Activated CD4-positive, alpha-beta T cell treated with anti-CD3 and anti-CD28 coated beads, Interleukin-10, Interleukin-2, amounts not matched to agents 100 ng/mL and 50 ng/mL, durations not matched to agents 16 hours and 8 hours (primary cell): Measurements from ENCODE around the gene DPYSL5.
"Not testable (repeated sequence)": the region's sequence is repeated elsewhere in the genome, so short reads cannot be mapped to it uniquely, and the experiment has no call there.

Experiments
- DNase-seq: peaks from one replicate; pipeline ENCODE4 v3.0.0-alpha.2; 2020

Gene DPYSL5

GRCh38 chr2:26903676-26904075, 55.7 kb downstream of the DPYSL5 start:
- DNase-seq: no peak

DNA sequence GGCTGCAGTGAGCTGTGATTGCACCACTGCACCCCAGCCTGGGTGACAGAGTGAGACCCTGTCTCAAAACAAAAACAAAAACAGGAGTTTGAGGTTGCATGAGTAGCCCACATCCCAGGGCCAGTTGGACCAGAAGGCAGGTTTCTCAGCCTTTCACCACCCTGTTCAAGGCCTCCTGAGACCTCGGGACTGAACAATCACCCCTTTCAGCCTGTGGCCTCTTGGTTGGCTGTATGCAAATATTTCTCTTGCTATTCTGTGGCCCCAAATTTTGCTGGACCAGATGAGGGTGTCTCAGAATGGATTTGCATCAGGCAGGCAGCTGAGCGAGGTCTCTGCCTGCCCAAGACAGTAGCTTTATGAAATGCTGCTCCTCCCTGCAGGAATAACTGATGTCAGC, 56.9 kb downstream of the DPYSL5 start:
- no peak for DNase-seq

- no peak for DNase-seq
Observed at GRCh38 chr2:26905341-26906198, 57.6 kb downstream of the DPYSL5 start.

DNA sequence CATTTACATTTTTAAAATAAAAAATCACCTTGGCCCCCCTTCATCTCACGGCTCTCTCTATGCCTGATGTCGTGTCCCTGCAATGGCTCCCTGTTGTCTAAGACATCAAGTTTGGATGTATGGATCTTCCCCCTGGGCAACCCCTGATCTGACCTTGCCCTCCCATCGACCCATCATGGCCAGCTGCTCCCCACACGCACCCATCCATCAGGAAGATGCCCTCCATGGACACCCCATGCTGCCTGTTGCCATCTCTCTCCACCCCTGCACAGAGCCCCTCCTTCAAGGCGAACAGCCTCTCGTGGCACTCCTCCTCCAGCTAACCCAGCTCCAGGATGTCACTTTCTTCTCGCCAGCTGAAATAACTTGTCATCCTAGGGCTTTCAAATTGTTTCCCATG, 59.5 kb downstream of the DPYSL5 start:
- no peak for DNase-seq

- no peak for DNase-seq
Observed at GRCh38 chr2:26910176-26910575, 62.2 kb downstream of the DPYSL5 start.

DNA sequence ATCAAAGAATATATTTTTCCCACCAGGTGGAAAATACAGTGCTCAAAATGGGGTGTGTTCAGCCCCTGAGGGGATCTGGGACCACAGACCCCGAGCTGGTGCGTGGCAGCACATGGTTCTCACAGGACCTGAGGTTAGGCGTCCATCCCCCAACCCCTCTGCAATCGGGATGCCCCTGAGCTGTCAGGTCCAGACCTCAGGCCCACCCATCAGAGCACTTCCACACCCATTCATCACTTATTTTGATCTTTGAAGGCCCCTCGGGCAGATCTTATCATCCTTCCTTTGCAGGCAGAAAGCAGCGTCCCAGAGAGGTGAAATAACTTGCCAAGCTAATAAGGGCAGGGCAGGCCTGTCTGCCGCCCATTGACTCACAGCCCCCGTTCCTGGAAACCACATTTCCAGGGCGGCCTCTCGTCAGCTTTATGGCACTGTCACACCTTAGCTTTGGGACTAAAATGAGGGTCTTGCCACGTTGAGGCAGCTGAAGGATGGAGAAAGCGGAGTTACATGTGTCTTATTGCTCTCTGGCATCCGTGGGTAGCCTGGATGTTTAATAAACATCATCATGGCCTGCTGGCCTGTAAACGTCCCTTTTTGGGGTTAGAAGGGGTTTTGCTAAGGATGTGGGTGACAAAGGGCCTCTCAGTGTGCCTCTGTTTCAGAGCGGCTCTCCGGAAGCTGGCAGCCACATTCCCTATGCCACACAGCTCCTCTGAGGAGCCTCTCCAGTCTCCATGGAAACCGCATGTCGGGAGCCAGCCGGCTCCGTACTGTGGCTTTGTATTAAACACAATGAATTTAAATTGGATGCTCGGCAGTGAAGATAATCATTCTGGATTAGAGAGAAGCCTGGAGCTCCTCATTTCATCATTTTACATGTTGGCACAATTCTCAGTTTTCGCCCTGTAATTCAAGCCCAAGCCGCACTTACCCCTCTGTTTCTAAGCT, 64.3 kb downstream of the DPYSL5 start:
- DNase-seq: no peak

- no peak for DNase-seq
Observed at GRCh38 chr2:26913606-26913998, 65.7 kb downstream of the DPYSL5 start.

DNA sequence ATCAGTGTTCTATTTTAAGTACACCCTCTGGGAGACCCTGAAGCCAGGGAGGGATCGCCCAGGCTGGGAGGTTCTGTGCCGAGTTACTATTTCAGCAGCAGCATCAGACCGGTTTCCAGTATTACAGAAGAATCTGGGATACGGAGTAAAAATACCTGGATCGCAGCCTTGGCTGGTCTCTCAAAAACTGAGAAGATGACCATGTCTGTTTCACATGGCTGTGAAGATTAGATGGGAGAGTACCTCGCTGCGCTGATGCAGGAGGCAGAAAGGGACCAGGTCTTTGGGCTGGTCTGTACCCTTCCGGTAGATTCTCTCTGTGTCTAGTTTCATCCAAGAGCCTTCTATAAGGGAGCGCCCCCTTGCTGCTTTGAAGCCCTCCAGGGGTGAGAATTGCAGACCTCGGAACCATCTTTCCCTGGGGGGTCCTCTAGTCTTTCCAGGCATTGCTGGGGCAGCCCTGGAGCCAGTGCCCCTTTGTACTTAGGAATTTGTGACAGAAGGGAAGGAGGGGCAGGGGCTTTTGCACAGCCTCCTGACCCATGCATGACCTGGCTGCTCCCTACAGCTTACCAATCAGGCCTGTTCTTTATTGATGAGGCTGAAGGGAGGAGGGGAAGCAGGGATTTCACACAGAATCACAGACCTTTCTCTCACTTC, 66.2 kb downstream of the DPYSL5 start:
- no peak for DNase-seq

DNA sequence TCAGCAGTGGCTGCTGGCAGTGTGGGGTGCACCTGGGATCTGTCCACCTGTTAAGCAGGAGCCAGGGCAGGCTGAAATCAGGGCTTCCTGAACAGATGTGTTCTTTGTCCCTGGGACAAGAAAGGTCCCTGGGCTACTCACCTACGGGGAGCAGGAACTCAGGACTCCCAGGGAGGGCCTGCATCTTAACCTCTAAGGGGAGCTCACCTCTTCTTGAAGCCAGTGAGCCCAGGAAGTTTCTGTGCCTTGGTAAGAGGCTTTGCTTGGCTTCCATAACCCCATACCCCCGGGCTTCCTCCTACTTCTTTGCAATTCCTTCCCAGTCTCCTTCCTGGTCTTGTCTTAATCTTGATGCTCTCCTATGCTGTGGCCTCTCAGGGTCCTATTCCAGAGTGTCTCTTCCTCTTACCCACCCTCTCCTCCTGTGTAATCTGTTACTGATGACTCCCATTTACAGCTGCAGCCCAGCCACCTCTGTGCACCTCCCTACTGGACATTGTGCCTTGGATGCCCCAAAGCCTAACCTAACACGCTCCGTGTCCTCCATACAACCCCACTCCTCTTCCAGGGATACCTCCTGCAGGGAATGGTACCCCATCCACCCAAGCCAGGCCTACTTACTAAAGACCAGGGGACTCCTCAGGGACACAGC, 66.9 kb downstream of the DPYSL5 start:
- DNase-seq: no peak

- DNase-seq: no peak
Observed at GRCh38 chr2:26915316-26915715, 67.4 kb downstream of the DPYSL5 start.

DNA sequence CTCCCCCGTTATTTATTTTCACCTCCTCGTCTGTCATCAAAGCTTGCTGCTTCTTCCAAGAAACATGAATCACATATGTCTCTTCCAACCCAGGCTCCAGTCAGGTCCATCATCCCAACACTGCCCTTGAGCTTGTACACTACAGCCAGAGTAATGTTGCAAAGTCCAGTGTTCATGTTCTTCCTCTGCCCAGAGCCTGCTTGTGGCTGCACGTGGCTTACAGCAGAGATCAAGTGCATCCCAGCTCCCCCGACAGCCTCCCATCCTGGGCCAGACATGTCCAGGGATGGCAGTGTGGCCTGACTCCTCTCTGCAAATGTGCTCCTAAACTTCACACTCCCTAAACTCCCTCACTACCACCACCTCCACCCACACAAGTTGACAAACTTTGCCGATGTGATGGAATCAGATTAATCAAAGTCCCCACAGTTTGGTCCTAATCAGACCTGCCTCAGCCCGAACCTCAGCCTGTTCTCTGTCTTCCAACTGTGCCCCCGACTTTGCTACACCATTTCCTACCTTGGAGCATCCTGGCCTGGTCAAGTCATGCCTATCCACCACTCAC, 68.3 kb downstream of the DPYSL5 start:
- no peak for DNase-seq

DNA sequence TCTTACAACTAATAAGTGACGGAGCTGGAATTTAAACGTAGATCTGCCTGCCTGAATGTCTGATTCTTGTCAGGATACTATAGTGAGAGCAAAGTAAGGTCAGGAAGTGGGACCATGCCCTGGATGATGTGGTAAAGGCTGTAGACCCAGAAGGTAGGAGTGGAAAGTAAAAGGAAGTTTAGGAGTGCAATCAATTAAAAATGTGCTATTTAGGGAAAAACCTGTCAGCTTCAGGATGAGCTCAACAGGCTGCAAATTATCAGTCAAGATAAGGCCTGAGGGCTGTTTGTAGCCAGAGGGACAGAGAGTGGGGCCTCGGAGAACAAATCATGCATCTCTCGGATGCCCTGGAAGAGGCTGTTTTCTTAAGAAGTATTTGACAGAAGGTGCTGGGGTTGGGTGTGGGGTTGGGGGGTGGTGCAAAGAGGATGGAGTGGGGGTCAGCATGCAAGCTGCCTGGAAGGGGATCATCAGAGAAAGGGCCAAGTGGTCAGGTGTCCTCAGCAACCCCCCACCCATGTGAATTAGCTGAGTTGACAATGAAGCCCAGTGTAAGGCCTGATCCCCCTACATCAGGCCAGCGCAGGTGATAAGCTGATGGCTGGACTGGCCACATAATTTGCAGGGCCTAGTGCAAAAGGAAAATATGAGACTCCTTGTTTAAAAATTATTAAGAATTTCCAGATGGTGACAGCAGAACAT, 69.4 kb downstream of the DPYSL5 start:
- no peak for DNase-seq

GRCh38 chr2:26921323-26921722, 73.4 kb downstream of the DPYSL5 start:
- no peak for DNase-seq

DNA sequence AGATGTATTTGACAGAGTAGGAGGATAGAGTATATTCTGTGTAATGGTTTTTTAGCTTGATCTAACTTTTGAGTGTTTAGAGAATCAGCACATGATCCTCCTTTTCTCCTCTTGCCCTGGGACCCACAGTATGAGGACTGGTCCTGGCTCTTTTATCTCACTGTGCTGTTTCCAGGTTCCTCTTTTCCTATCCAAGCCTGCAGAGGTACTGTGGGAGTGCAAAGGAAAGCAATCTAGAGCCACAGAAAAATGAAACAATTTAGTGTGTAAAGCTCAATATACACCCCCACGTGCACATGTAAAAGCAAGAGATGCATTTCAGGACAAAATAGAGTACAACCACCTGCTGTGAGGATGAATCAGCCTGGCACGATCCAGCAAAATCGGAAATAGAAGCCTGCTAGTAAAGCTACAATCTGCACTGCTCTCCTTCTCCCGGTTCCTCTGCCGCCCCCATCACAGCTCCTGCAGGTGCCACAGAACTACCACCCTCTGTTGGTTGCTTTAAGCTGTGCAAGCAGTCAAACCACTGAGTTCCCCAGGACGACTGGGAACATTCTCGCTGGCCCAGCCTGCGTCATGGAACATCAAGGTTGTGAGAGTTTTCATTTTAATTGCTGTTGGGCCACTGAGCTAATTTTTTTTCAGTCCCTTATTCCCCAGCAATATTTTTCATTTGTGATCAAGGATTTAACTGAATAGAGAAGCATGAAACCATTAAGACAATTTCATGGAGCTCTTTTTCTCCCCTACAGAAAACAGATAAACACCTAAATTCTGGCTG, 74.7 kb downstream of the DPYSL5 start:
- peak; percentile 48 for DNase-seq

- not testable (repeated sequence) for DNase-seq
Observed at GRCh38 chr2:26923189-26923466, 75.2 kb downstream of the DPYSL5 start.

DNA sequence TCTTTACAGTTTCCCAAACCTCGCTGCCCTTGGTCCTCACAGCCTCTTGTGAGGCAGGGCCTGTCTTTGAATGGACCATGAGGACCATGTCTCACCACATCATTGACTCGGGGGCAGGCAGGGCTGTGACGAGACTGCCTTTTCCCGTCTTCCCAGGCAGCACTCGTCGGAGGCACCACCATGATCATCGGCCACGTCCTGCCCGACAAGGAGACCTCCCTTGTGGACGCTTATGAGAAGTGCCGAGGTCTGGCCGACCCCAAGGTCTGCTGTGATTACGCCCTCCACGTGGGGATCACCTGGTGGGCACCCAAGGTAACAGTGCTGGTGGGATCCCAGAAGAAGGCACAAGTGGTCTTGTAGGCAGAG, 76.8 kb downstream of the DPYSL5 start:
- DNase-seq: no peak

GRCh38 chr2:26925100-26925791, 77.3 kb downstream of the DPYSL5 start:
- no peak for DNase-seq

DNA sequence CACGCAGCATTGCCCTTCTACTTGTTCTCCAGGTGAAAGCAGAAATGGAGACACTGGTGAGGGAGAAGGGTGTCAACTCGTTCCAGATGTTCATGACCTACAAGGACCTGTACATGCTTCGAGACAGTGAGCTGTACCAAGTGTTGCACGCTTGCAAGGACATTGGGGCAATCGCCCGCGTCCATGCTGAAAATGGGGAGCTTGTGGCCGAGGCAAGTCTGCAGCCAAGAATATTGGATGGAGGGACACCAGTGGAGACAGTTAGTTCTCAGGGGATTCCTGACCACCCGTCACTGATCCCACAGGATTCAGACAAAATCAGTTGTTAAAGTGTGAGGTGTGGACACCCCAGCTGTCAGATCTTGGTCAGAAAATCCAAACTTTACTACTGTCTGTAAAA, 79.3 kb downstream of the DPYSL5 start:
- DNase-seq: no peak

DNA sequence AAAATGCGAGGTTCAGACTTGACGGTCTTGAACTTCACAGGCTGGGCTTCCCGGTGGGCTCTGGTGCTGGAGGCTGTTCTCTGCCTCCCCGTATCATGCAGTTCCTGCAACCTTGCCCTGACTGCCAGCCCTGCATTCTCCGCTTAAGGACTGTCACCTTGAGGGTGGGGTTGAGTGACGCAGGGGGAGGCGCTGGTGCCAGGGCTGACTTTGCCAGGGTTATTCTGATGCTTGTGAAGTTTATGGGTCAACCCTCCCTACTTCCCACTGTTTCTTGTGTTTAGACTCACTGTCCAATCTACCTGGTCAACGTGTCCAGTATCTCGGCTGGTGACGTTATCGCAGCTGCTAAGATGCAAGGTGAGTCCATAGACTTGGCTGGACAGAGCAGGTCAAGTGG, 85.0 kb downstream of the DPYSL5 start:
- no peak for DNase-seq
